Natural killer cell (primary cell): ENCODE data around the gene GLT6D1. TPM values are rescaled to one million over a fixed set of nuclear protein-coding genes. Genes with fewer than 3 reads are reported as not detected.

Experiments used
- ATAC-seq, 3 donors: fragments of 150-1000 bp in 2 of 3; fragments of 200-7000 bp in 1 of 3; cut with Tn5 transposase; 1 replicate in 1 of 3; 2 replicates in 2 of 3; pipeline ENCODE4 v1.10.0; 2021; ENCODE audit warnings: mild to moderate bottlenecking in 2 of 3, moderate library complexity in 2 of 3
- DNase-seq, 2 donors: peaks; one replicate each; pipeline versions ENCODE4 v3.0.0 to v3.0.0-alpha.2; 2013 to 2021; ENCODE audit warnings: mixed read lengths in 1 of 2
- H3K27ac ChIP-seq: one replicate; pipeline ENCODE4 v1.5.1; 2013; ENCODE audit warnings: mild to moderate bottlenecking, low read length
- H3K27me3 ChIP-seq: one replicate; pipeline ENCODE4 v1.6.1; 2013; ENCODE audit warnings: low read length; ENCODE audit not compliant: control insufficient read depth, insufficient read depth
- H3K36me3 ChIP-seq: one replicate; pipeline ENCODE4 v1.6.1; 2013; ENCODE audit warnings: low read length; ENCODE audit not compliant: control insufficient read depth, insufficient read depth
- H3K4me1 ChIP-seq: one replicate; pipeline ENCODE4 v1.6.1; 2013; ENCODE audit warnings: low read length; ENCODE audit not compliant: control insufficient read depth, insufficient read depth
- H3K4me3 ChIP-seq: one replicate; pipeline ENCODE4 v1.5.1; 2013; ENCODE audit warnings: low read length
- H3K9me3 ChIP-seq: one replicate; pipeline ENCODE4 v1.6.1; 2013; ENCODE audit warnings: low read length; ENCODE audit not compliant: control insufficient read depth, insufficient read depth
- H3K27ac Mint-ChIP-seq, 2 donors: one replicate each; pipeline ENCODE4 v1.8.0; 2022; ENCODE audit warnings: mild to moderate bottlenecking in 2 of 2, mixed read lengths in 2 of 2, moderate library complexity in 1 of 2
- H3K27me3 Mint-ChIP-seq, 2 donors: one replicate each; pipeline ENCODE4 v1.8.0; 2022; ENCODE audit warnings: low read depth in 2 of 2, mixed read lengths in 2 of 2
- H3K36me3 Mint-ChIP-seq: one replicate; pipeline ENCODE4 v1.8.0; 2022; ENCODE audit warnings: mixed read lengths
- H3K4me1 Mint-ChIP-seq, 2 donors: one replicate each; pipeline ENCODE4 v1.8.0; 2022; ENCODE audit warnings: mixed read lengths in 2 of 2
- H3K4me3 Mint-ChIP-seq: one replicate; pipeline ENCODE4 v1.8.0; 2022; ENCODE audit warnings: mild to moderate bottlenecking, moderate library complexity, mixed read lengths
- H3K9me3 Mint-ChIP-seq, 2 donors: one replicate each; pipeline ENCODE4 v1.8.0; 2022; ENCODE audit warnings: mixed read lengths in 2 of 2
- CTCF ChIP-seq: fragments of 200-600 bp; IDR thresholded peaks from one replicate; pipeline ENCODE4 v1.8.0; 2022; ENCODE audit warnings: antibody characterized with exemption
- WGBS: methylation state at CpG from one replicate; pipeline ENCODE4 v1.1.7; 2013; ENCODE audit warnings: missing lambda C conversion rate; ENCODE audit not compliant: insufficient coverage; 5-methylcytosine and 5-hydroxymethylcytosine counted together
- intact Hi-C: fragments of 100-400 bp; cut with micrococcal nuclease; formaldehyde crosslinking; loops from one replicate; pipeline ENCODE4 v1.14.2; 2022
- total RNA-seq, 4 donors: library from RNA; stranded (reverse); fragments of 120-200 nt in 1 of 4; gene quantifications; one replicate each; pipeline versions ENCODE4 v1.2.3 to v1.2.4, GENCODE V29; 2013 to 2022

Gene GLT6D1
- total RNA-seq, 3 donors from 2014 or later (not counting 1 experiment from before 2014, with no cell fraction given): not detected

- Mint-ChIP-seq H3K27ac (no peak overlapping the region), H3K4me1 (no peaks in the 10 kb centered on the region), H3K27me3 (no peaks in the 10 kb centered on the region), H3K9me3 (no peaks in the 10 kb centered on the region), H3K4me3 (no peak overlapping the region), H3K36me3 (no peaks in the 10 kb centered on the region)
- H3K27me3 ChIP-seq: no peaks in the 10 kb centered on the region
- 79% methylated on average over 15 of the region's 15 CpGs for WGBS
- no peak for TF ChIP-seq CTCF
- H3K4me1 ChIP-seq: no peaks in the 10 kb centered on the region
- H3K36me3 ChIP-seq: no peaks in the 10 kb centered on the region
- H3K27ac ChIP-seq: no peak overlapping the region
- DNase-seq: no peak
- no peak for ATAC-seq
- no peaks in the 10 kb centered on the region for H3K9me3 ChIP-seq
- no peak overlapping the region for H3K4me3 ChIP-seq
- intact Hi-C loops: no loop called here
Measured at GRCh38 chr9:135683401-135684034, 44.2 kb upstream of the GLT6D1 start.

- TF ChIP-seq CTCF: no peak
- no peak overlapping the region for H3K4me3 ChIP-seq
- Mint-ChIP-seq H3K27me3 (no peaks in the 10 kb centered on the region), H3K4me1 (no peaks in the 10 kb centered on the region), H3K9me3 (no peaks in the 10 kb centered on the region), H3K36me3 (no peaks in the 10 kb centered on the region), H3K4me3 (no peak overlapping the region), H3K27ac (no peak overlapping the region)
- H3K27me3 ChIP-seq: no peaks in the 10 kb centered on the region
- DNase-seq (no peak), ATAC-seq (no peak)
- H3K9me3 ChIP-seq: no peaks in the 10 kb centered on the region
- H3K27ac ChIP-seq: no peak overlapping the region
- intact Hi-C loops: no loop called here
- no peaks in the 10 kb centered on the region for H3K36me3 ChIP-seq
- no peaks in the 10 kb centered on the region for H3K4me1 ChIP-seq
- WGBS: 88% methylated on average over 5 of the region's 5 CpGs
Measured at GRCh38 chr9:135681161-135681560, 41.8 kb upstream of the GLT6D1 start.

- Histone ChIP-seq H3K27ac (no peak overlapping the region), H3K27me3 (no peaks in the 10 kb centered on the region), H3K4me1 (no peaks in the 10 kb centered on the region), H3K36me3 (no peaks in the 10 kb centered on the region), H3K9me3 (no peaks in the 10 kb centered on the region), H3K4me3 (no peak overlapping the region)
- H3K4me3 Mint-ChIP-seq: no peak overlapping the region
- H3K27me3 Mint-ChIP-seq: no peaks in the 10 kb centered on the region
- WGBS: 79% methylated on average over 16 of the region's 16 CpGs
- ATAC-seq: no peak
- H3K27ac Mint-ChIP-seq: no peak overlapping the region
- no peak for DNase-seq
- intact Hi-C loops: no loop called here
- no peaks in the 10 kb centered on the region for H3K36me3 Mint-ChIP-seq
- no peak for TF ChIP-seq CTCF
- H3K4me1 Mint-ChIP-seq: no peaks in the 10 kb centered on the region
- no peaks in the 10 kb centered on the region for H3K9me3 Mint-ChIP-seq
Measured at GRCh38 chr9:135680056-135680455, 40.7 kb upstream of the GLT6D1 start.
